Endometrial microvascular endothelial cells (primary cell): Measurements from ENCODE around the gene BSN. TPM values are rescaled to one million over a fixed set of nuclear protein-coding genes. Genes with fewer than 3 reads are reported as not detected.
"Not testable (repeated sequence)": the region's sequence is repeated elsewhere in the genome, so short reads cannot be mapped to it uniquely, and the experiment has no call there.

Experiments used
- in situ Hi-C: cut with HindIII; loops from 2 replicates; pipeline ENCODE4 v1.10.0; 2017; ENCODE audit warnings: low sequenced_read_pairs, low pct_unique_long_range_greater_than_20kb; ENCODE audit errors: inconsistent ontology term
- total RNA-seq: library from RNA; depleted of rRNA; stranded (reverse); fragments of >200 nt; gene quantifications from one replicate; pipeline ENCODE4 v1.2.3, GENCODE V29; 2015; ENCODE audit errors: inconsistent ontology term

BSN gene
- total RNA-seq, 1 donor from 2014 or later, result 0.09 TPM

DNA sequence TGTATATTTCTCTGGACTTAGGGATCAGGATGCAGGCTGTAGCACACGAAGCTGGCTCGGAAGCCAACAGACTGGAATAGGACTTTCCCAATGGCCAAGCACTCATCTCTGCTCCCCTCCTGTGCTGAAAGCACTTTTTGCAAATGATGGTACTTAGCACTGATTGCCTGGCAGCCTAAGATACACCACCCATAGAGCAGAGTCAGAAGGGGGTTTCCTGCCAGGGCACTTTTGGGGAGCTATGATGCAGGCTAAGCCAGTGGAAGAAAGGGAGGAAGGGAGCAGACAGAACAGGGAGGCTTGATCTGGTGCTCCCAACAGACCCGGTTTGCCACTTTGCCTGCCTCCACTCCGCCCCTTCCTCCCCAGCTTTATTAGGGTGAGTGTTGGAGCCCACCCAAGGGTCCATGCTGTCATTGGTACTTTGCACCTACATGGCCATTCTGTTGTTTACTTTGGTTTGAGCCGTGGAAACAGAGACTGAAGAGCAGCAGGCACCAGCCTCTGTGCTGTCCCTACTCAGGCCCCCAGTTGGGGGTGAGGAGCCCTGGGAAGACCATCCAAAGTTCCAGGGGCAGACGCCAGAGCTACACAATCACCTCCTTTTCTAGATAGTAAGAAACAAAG, 15.9 kb downstream of the BSN start:
- in situ Hi-C loops, result loop anchor here (25.0 kb wide), 1 partner anchor 292 kb away; the partner anchor contains the start of genes CAMKV and TRAIP

DNA sequence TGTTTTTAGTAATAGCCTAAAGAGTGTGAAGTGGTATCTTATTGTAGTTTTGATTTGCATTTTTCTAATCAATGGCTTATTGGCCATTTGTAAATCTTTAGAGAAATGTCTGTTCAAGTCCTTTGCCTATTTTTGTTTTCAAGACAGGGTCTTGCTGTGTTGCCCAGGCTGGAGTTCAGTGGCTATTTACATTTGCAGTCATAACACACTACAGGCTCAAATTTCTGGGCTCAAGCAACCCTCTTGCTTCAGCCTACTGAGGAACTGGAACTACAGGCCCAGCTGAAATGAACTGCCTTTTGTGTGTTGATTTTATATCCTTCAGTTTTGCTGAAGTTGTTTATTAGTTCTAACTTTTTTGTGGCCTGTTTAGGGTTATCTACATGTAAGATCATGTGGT, 27.9 kb downstream of the BSN start:
- in situ Hi-C loops, result no loop called here

DNA sequence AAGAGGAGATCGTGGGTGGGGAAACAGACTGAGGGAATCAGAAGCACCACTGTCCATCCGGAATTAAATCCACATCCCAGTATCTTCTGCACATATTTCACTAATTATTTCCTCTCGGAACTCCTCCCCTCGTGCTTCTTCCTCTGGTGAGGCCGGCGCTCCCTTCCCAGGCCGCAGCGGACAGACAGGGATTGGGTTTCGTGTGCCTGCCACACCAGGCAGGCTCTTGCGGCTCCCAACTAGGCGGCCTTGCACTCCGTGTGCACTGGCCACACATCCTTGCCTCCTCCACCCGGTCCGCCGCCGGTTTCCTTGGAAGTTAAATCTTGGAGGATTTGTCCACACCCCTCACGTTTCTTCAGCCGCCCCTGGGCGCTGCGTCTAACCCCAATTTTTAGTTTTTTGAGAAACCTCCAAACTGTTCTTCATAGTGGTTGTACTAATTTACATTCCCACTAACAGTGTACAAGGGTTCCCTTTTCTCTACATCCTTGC, 31.0 kb downstream of the BSN start:
- in situ Hi-C loops, result not testable (repeated sequence)

DNA sequence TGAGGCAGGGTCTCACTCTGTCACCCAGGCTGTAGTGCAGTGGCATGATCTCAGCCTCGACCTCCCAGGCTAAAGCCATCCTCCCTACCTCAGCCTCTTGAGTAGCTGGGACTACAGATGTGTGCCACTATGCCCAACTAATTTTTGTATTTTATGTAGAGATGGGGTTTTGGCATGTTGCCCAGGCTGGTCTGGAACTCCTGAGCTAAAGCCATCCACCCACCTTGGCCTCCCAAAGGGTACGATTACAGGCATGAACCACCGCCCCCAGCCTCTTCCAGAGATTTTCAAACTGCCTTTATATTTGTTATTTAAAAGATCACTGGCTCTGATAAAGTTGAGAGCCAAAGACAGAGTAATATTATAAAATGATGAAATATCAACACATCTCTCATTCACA, 37.3 kb downstream of the BSN start:
- in situ Hi-C loops, result no loop called here

DNA sequence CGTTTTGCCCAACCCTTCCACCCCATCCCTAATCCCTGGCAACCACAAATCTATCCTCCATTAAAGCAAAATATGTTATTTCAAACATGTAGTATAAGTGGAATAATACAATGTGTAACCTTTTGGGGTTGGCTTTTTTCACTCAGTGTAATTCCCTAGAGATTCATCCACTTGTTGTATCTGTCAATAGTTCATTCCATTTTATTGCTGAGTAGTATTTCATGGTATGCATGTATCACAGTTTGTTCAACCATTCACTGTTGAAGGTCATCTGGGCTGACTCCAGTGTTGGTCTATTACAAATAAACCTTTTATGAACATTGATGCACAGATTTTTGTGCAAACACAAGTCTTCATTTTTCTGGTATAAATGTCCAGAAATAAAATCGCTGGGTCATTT, 38.8 kb downstream of the BSN start:
- in situ Hi-C loops, result no loop called here

DNA sequence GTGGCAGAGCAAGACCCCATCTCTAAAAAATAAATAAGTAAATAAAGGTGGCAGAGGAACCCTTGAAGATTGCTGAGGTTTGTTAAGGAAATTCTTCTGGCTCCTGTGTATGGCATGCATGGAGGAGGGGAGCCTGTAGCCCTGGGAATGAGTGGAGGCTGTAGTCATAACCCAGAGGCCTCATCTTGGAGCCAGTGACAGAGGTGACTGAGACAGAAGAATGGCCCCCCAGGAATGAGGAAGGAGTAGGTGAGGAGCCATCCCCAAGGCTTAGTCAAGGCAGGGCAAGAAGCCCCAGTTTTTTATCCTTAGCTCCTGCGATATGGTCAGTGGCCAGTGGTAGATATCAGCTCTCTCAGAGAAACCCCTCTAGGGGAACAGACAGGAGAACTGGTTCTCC, 46.5 kb downstream of the BSN start:
- in situ Hi-C loops, result no loop called here

DNA sequence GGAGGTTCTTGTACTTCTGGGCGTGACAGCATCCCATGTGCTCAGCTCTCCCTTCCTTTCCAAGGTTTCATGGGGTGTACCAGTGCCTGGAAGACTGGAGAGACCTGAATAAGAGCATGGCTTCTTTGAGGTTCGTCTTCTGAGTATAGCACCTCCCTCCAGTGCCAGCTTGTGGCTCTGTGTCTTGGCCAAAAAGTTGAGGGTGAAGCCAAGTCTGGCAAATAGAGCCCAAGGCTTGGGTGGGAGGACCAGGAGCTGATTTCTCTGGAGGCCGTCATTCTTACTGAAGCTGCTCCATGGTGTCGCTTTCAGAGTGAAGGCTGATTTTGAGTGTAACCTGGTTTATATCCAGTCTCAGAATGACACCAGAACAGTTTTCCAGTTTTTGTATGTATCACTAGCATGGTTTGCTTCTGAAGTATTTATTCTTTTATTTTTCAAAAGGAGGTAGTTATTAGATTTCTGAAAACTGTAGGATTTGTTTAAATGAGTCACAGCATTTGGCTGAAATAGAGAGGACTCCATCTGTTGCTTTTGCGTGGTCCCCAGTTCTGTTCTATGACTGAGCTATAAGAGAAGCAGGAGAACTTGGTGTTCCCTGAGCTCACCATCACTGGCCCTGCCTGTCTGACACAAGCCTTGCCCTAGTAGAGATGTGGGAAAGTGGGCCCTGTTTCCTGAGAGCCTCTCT, 47.2 kb downstream of the BSN start:
- in situ Hi-C loops, result no loop called here

DNA sequence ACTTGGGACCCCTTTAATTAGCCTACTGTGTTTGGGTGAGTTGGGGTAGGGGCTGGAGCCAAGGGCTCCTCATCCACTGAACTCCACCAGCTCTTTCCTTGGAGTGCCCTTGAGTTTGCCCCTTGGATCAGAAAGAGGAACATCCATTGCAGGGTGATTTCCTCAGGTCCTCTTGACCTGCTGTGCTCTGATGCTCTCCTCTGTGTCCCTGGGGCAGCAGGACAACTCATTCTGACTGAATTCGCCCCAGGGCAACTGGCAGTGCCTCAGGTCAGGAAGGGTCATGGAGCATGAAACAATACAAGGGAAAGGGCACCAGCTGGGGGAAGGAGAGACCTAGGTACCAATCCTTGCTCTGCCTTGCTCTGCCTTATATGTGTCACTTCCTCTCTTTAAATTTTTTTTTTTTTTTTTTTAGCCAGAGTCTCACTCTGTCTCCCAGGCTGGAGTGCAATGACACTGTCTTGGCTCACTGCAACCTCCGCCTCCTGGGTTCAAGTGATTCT, 47.8 kb downstream of the BSN start:
- in situ Hi-C loops, result no loop called here

DNA sequence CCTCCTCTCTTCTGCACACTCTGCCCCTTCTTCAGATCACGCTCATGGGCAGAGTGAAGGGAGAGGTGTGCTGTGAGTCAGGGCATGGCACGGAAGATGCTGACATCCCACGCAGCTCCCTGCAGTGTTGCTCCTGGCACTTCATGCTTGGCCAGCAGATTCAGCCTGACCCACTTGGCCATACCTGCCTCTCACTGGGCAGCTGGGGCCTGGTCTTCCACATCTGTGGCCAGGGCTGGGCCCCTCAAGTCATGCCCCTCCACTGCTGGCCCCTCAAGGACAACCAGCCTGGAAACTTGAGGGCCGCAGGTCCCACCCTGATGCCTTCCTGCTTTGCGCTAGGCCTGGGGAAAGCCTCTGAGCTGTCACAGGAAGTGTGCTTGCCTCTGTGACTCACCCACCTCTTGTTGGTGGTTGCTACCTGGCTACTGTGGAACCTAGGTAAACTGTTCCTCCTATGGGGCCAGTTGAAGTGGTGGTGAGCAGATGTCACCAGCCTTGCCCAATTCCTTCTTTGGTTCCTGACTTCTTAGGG, 48.7 kb downstream of the BSN start:
- in situ Hi-C loops, result no loop called here

DNA sequence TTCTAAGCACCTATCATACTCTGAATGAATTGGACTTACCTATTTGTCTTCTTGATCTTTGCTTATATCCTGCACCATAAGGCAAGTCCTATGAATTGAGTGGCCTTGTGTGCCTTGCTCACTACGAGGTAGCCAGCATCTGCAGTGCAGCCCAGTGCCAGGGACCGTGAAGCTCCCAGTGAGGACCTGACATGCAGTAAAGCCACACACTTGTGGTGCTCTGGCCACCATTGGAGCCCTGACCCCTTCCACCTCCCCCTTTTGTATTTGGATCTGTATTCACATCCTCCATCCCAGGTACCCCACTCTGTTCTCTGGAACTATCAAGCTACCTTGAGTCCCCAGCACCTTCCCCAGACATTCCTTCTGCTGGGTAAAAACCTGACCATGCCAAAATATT, 52.1 kb downstream of the BSN start:
- in situ Hi-C loops, result no loop called here

DNA sequence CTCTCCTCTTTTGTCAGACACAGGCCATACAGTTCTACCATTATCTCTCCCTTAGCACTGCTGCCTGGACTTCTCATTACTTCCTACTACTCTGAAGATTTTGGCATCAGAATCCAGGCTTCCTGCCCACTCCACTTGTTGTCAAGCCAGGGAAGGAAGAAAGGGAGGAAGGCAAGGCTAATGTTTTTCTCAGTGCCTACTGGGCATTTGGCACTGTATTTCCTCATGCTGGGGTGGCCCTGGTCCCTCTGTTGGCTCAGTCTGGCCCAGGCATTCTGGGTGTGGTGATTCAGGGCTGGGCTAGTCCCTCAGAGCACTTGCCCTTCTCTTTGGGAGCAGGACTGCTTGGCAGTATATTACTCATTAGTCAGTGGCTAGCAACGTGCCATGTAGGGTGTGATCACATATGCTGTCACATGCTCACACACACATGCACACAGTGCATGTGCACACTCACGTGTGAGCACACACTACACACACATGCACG, 52.9 kb downstream of the BSN start:
- in situ Hi-C loops, result no loop called here

DNA sequence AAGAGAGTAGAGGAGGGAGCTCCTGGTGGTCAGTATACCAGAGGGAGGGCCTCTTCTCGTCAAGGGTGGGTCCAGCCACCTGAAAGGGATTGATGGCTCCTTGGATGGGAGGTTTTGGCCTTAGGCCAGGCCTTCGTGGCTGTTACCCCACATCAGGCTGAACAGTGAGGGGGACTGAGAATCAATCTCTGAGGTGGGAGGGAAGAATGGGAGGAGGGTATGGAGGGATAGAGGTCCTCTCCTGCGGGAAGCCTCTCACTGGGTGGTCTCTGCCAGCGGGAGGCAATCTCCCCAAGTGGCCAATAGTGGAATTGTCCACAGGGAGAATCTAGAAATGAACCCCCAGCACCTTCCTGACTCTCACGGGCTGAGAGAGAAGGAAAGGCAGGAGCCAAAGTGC, 53.5 kb downstream of the BSN start:
- in situ Hi-C loops, result no loop called here

DNA sequence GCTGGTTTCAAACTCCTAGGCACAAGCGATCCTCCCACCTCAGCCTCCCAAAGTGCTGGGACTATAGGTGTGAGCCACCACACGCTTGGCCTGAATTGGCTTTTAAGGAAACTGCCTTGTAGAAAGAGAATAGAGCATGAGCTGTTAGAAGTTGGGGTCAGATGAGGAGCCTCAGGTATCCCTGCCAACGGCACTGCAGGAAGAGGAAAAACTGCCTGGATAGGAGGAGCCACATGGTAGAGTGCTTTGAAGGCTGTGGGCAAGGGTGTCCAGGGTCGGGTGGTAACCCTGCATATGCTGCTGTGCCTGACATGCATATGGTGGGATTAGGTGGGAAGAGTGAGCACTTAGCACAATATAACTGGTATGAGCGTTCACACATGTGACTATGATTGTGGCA, 55.0 kb downstream of the BSN start:
- in situ Hi-C loops, result no loop called here

DNA sequence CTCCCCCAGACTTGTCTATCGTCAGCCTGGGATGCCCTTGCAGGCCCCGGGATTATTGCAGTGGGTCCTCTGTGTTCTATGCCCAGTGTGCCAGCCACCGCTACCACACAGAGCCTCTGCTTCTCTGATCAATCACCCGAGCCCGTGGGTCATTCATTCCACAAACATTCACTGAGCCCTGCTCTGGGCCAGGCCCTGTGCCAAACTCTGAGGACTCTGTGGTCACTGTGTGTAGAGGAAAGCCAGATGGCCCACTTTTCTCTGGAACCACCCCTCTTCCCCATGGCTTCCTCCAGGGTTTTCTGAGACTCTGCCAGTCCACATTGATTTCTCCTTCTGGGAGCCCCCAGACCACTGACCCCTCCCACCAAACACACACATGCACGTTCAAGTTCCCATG, 55.5 kb downstream of the BSN start:
- in situ Hi-C loops, result no loop called here

DNA sequence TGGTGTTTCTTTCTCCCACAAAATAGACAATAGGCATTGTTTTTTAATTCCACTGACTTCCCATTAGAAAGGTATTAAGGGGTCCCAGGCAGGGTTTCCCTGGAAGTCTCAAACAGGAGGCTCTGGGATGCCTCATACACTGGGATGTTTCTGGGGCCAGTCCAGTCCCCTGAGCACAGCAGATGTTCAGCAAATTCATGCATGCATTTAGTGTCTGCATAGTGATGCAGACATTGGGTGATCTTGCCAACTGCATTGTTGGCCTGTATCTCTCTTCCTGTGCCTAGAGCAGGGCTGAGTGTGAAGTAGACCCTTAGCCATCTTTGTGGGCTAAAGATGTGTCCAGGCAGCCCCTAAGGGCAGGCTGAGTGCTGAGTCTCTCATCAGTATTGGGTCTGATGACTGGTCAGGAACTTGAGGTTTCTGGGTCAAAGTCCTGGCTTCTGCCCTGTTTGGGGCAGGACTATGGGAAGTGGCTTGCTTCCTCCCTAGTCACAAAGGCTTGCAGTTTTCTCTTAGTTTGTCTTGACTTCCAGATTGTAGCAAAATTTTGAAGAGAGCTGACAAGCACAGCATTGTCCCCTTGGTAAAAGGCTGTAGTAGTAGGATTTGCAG, 56.5 kb downstream of the BSN start:
- in situ Hi-C loops, result no loop called here

DNA sequence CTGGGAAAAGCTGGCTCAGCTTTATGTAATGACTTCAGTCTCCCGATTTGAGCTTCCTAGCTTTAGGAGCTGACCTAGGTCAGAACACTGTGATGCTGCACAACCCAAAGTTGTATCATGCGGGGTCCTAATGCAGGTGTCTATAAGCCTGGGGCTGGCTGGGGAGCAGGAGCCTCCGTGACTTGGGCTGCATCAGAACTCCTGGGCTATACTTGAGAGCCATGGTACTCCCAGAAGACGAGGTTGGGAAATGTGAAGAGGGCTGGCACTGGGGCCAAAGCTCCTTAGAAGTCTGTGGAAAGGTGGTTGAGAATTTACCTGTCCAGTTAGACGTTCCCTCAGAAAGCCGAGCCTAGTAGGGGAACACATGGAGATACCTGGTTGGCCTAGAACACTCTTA, 57.0 kb downstream of the BSN start:
- in situ Hi-C loops, result no loop called here

DNA sequence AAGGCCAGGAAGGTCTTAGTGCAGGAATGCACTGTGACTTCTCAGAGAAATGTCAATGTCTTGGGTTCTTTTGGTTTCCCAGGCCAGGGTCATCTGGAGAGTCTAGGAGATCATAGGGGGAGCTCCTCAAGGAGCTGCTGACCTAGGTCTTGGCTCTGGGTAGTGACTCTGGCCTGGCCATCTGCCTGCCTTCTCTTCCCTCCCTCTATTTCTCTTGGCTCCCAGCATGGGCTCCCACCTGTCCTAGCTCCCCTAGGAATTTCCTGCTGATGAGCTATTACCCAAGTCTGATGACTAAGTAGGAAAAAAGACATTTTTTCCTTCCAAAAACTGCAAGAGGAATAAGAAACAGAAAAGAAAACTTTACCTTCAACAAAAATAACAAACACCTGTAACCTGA, 57.4 kb downstream of the BSN start:
- in situ Hi-C loops, result no loop called here

DNA sequence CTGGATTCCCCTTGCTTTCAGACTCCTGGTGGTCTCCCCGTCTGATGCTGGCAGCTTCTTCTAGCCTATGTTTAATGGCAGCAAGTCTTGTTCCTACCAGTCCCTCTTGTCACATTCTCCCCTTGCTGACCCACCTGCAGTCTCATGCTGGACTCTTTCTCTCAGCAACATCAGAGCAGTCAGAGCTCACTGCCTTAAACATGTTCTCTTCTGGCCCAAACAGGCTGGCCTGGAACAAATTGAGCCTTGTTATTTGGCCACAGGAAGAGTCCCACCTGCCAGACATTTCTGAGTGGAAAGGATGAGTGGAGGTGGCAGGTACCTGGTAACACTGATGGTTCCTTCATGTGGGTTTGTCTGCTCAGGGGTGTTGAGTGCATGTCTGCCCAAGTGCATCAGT, 60.7 kb downstream of the BSN start:
- in situ Hi-C loops, result no loop called here

DNA sequence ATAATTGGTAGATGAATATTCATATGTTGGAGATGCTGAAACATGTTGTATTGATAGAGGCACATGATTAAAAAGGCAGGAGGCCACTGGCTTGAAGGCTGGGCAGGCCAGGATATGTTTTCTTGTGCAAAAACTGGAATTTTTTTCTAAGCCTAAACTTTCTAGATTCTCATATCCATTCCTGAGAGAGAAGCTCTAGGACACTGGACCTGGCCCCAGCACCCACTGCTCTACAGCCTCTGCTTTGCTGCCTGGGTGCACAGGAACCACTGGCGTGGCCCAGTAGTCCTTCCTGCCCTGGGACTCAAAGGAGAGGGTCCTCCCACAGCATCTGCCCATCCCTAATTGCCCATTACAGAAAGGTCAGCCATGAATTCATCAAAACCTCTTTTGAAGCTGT, 61.8 kb downstream of the BSN start:
- in situ Hi-C loops, result no loop called here

DNA sequence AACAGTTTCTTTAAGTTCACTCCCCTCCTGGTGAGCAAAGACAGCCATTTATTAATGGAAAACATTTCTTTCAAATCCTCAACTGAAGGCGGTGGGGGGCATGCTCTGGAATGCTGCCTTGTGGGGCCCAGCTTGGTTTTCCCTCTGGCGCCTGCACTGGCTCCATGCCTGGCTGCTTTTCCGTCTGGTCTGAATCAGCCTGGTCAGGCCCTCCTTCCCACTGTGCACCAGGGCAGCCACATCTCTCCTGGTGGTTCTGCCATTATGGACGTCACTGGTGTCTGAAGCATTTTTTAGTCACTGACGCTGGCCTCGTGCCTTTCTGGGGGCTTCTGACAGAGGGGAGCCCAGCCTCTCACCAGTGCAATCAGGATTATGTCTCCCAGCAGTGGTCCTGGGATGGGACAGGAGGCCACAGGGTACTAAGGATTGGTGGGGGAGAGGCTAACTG, 62.2 kb downstream of the BSN start:
- in situ Hi-C loops, result no loop called here
